HG03457 (cell line): ENCODE measurements around the gene SPIRE2.
"Not testable (repeated sequence)": the region's sequence is repeated elsewhere in the genome, so short reads cannot be mapped to it uniquely, and the experiment has no call there.

Source experiments
- ATAC-seq: cut with Tn5 transposase; IDR thresholded peaks from one replicate; pipeline ENCODE4 v1.9.1; 2021; ENCODE audit warnings: moderate number of reproducible peaks; ENCODE audit not compliant: unreplicated experiment

SPIRE2 gene

GRCh38 chr16:89862732-89863131, 34.5 kb downstream of the SPIRE2 start:
- no peak for ATAC-seq

DNA sequence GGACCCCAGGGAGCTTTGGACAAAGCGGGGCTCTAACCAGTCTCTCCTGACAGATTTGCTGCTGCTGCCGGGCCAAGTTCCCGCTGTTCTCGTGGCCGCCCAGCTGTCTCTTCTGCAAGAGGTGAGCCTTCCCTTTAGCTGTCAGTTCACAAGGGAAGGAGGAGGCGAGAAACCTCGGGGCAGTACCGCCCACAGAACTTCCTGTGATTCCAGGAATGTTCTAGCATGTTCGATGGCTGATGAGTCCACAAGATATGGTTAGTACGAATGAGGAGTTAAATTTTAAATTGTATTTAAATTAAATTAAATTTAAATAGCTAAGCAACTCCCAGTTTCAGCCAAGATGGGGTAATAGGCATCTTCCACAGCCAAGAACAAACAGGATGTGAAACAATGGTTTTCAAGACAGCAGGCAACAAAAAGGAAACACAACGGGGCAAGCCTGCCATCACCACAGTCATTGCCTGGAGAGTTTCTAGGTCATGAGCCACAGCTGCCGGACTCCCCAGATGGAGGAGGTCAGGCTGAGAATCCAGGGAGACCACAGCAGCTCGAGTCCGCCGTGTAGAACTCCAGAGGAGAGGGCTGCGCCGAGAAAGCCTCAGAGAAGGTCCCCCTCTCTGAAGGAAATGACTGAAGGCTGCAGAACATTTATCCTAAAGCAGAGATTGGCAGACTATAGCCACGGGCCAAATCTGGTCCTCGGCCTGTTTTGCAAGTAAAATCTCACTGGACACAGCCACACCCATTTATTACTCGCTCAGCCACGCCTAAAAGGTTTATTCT, 35.7 kb downstream of the SPIRE2 start:
- peak; percentile 49 for ATAC-seq

GRCh38 chr16:89864527-89864820, 36.2 kb downstream of the SPIRE2 start:
- ATAC-seq = no peak

DNA sequence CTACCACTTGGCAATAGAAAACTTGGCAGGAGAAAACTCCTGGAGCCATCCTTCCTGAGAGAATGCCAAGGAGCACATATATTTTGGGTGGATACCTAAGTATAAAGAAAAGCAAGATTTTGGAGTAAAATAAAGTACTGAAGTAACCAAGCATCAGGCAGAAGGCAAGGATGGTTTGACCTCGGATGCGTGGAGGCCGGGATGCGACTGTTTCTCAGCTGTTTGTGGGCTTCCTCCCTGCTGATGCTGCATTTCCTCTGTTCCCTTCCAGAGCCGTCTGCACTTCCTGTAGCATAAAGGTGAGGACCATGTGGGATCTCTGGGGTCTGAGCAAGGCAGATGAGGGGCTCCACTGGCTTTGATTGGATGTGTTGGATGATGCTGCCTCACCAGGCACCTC, 39.6 kb downstream of the SPIRE2 start:
- no peak for ATAC-seq

- ATAC-seq = no peak
Measured at GRCh38 chr16:89869911-89870310, 41.6 kb downstream of the SPIRE2 start.

- ATAC-seq = no peak
Measured at GRCh38 chr16:89870440-89870839, 42.2 kb downstream of the SPIRE2 start.

GRCh38 chr16:89871895-89872294, 43.6 kb downstream of the SPIRE2 start:
- no peak for ATAC-seq

- ATAC-seq = no peak
Measured at GRCh38 chr16:89873109-89873971, 45.1 kb downstream of the SPIRE2 start, which contains the start of gene TCF25. TCF25 (plus strand) TSS chr16:89873592; CDS start chr16:89873668, 76 bp downstream.

- ATAC-seq = no peak
Measured at GRCh38 chr16:89873972-89874689, 45.9 kb downstream of the SPIRE2 start.

DNA sequence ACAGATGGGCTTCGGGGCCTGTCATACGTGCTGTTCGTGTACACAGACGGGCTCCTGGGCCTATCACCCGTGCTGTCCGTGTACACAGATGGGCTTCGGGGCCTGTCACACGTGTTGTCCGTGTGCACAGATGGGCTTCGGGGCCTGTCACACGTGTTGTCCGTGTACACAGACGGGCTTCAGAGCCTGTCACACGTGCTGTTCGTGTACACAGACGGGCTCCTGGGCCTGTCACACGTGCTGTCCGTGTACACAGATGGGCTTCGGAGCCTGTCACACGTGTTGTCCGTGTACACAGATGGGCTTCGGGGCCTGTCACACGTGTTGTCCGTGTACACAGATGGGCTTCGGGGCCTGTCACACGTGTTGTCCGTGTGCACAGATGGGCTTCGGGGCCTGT, 50.8 kb downstream of the SPIRE2 start:
- not testable (repeated sequence) for ATAC-seq

DNA sequence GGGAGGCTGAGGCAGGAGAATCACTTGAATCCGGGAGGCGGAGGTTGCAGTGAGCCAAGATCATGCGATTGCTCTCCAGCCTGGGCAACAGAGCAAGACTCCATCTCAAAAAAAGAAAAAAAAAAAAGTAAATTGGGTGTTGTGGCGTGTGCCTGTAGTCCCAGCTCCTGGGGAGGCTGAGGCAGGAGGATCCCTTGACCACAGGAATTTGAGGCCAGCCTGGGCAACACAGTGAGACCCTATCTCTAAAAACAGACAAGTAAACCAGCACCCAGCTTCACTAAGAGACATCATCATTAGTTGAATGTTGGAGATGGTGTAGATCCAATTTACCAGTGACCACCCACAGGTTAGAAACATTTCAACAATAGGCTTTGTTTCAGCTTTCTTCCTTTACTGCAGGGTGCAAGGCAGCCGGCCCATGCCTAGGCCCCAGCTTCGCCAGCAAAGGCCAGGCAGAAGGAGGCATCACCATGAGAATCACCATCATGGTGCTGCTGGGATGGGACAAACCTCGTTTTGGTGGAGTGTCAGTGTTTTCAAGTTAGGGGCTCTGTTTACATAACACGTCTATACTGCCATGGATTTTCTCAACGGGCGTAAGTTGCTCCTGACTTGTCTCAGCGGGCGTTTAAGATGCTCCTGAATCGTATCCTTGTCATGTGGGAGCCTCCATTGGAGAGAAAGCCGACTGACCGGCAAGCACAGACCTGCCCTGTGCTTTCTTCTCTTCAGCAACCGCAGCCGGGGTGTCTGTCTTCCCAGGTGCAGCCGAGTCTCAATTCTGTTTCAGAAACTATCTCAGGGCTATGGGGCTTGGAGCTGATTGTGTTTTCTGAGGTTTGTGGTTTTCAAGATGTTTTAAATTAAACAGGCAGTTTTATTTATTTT, 52.4 kb downstream of the SPIRE2 start:
- ATAC-seq = no peak

DNA sequence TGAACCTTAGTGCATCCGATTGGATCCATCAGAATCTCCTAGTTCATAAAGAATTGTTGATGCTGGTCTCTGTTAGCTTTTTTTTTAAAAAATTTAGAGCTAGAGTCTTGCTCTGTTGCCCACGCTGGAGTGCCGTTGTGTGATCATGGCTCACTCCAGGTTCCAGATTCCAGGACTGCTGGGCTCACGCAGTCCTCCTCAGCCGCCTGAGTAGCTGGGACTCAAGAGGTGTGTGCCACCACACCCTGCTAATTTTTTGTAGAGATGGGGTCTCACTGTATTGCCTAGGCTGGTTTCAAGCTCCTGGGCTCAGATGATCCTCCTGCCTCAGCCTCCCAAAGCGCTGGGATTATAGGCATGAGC, 53.1 kb downstream of the SPIRE2 start:
- no peak for ATAC-seq

- no peak for ATAC-seq
Measured at GRCh38 chr16:89883346-89884040, 55.2 kb downstream of the SPIRE2 start.

- no peak for ATAC-seq
Measured at GRCh38 chr16:89884041-89884421, 55.8 kb downstream of the SPIRE2 start.

DNA sequence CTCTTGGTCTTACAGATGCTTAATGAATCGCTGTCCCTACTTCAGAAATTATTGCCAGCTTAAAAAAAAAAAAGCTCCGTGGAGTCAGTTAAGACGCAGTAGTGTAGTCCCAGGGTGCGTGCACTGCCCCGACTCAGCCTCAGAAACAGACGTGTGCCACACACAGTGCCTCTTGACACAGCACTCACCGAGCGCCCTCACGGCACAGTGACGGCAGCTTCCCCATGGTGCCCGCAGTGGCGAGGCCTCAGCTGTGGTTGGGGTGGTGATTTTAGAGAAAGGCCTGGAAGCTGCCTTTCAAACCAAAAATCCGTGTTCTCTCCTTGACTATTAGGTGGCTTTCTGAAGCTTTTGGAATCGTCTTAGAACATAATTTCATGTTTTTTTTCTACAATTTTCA, 59.0 kb downstream of the SPIRE2 start:
- ATAC-seq = no peak

DNA sequence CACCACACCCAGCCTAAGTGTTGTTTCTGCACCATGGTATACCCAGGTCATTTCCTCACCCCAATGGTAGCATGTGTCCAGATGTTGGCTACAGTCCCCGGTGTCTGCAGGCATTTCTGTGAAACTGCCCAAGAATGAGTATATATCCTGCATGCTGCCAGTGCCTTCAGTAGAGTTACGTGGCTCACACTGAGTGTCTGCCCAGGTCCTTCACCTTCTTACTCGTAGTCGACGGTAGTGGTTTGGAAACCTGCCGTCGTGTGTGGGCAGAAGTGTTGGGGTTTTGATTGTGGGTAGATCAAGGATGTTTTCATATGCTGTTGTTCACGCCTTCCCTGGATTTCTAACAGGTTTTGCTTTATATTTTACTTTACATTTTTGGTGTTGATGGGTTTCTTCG, 61.9 kb downstream of the SPIRE2 start:
- no peak for ATAC-seq

GRCh38 chr16:89890886-89891657, 62.8 kb downstream of the SPIRE2 start:
- ATAC-seq = no peak

- ATAC-seq = no peak
Measured at GRCh38 chr16:89892055-89892630, 63.9 kb downstream of the SPIRE2 start.

- no peak for ATAC-seq
Measured at GRCh38 chr16:89892635-89893034, 64.4 kb downstream of the SPIRE2 start.
